CD14-positive monocyte (primary cell): ENCODE data around the gene GRK2. TPM values are rescaled to one million over a fixed set of nuclear protein-coding genes. Genes with fewer than 3 reads are reported as not detected.
A peak's percentile ranks its signal among the peaks of the same experiment; 100 is the strongest.

ENCODE experiments used
- DNase-seq, 3 donors: peaks; one replicate each; pipeline ENCODE4 v3.0.0-alpha.2; 2011 to 2022
- H2AFZ ChIP-seq: 2 replicates; pipeline ENCODE4 v1.6.0; 2012; ENCODE audit warnings: mild to moderate bottlenecking, low read depth, low read length, inconsistent platforms; ENCODE audit not compliant: insufficient read depth, poor library complexity, severe bottlenecking
- H3K27ac ChIP-seq, 2 donors: 1 replicate in 1 of 2; 2 replicates in 1 of 2; pipeline ENCODE4 v1.5.1; 2012 to 2013; ENCODE audit warnings: low read length in 2 of 2, control low read depth in 1 of 2, inconsistent platforms in 1 of 2, low read depth in 1 of 2, mild to moderate bottlenecking in 1 of 2
- H3K27me3 ChIP-seq, 2 donors: one replicate each; pipeline versions ENCODE4 v1.6.0 to v1.6.1; 2011 to 2013; ENCODE audit warnings: low read length in 2 of 2; ENCODE audit not compliant: control insufficient read depth in 2 of 2, insufficient read depth in 2 of 2
- H3K36me3 ChIP-seq, 2 donors: replicated peaks in 1 of 2; 1 replicate in 1 of 2; 2 replicates in 1 of 2; pipeline versions ENCODE4 v1.5.1 to v1.6.1; 2012 to 2013; ENCODE audit warnings: low read length in 2 of 2, control low read depth in 1 of 2, inconsistent platforms in 1 of 2, mild to moderate bottlenecking in 1 of 2; ENCODE audit not compliant: insufficient read depth in 2 of 2, control insufficient read depth in 1 of 2
- H3K4me1 ChIP-seq, 2 donors: 1 replicate in 1 of 2; 2 replicates in 1 of 2; pipeline versions ENCODE4 v1.5.1 to v1.6.1; 2012 to 2013; ENCODE audit warnings: low read length in 2 of 2, control low read depth in 1 of 2, inconsistent platforms in 1 of 2, mild to moderate bottlenecking in 1 of 2, moderate library complexity in 1 of 2; ENCODE audit not compliant: insufficient read depth in 2 of 2, control insufficient read depth in 1 of 2
- H3K4me2 ChIP-seq: replicated peaks from 2 replicates; pipeline ENCODE3; 2012; ENCODE audit warnings: low read length, moderate library complexity, mild to moderate bottlenecking; ENCODE audit not compliant: poor library complexity, severe bottlenecking; ENCODE audit errors: extremely low read depth
- H3K4me3 ChIP-seq, 3 experiments: fragments of 200-600 bp in 1 of 3; sonication (generic) in 1 of 3; replicated peaks in 1 of 3; 1 replicate in 2 of 3; 2 replicates in 1 of 3; pipeline ENCODE4 v1.5.1; 2011 to 2013; ENCODE audit warnings: low read length in 3 of 3, mild to moderate bottlenecking in 3 of 3, control low read depth in 2 of 3, low read depth in 2 of 3, inconsistent platforms in 1 of 3, moderate library complexity in 1 of 3
- H3K79me2 ChIP-seq: 2 replicates; pipeline ENCODE4 v1.6.0; 2012; ENCODE audit warnings: mild to moderate bottlenecking, control low read depth, inconsistent platforms, low read length, moderate library complexity; ENCODE audit not compliant: insufficient read depth
- H3K9ac ChIP-seq: 2 replicates; pipeline ENCODE4 v1.6.0; 2017; ENCODE audit warnings: low read length, mild to moderate bottlenecking; ENCODE audit not compliant: insufficient read depth, poor library complexity, severe bottlenecking
- H3K9me3 ChIP-seq, 2 donors: replicated peaks in 1 of 2; 1 replicate in 1 of 2; 2 replicates in 1 of 2; pipeline versions ENCODE4 v1.5.1 to v1.6.1; 2012 to 2013; ENCODE audit warnings: low read length in 2 of 2, control low read depth in 1 of 2; ENCODE audit not compliant: control insufficient read depth in 1 of 2, insufficient read depth in 1 of 2
- H4K20me1 ChIP-seq: 2 replicates; pipeline ENCODE4 v1.6.0; 2012; ENCODE audit warnings: mild to moderate bottlenecking, low read length, control low read depth, moderate library complexity; ENCODE audit not compliant: insufficient read depth
- H3K27ac Mint-ChIP-seq, 7 donors: one replicate each; pipeline ENCODE4 v1.8.0; 2020; ENCODE audit warnings: mild to moderate bottlenecking in 7 of 7, mixed read lengths in 7 of 7, moderate library complexity in 6 of 7, inconsistent platforms in 2 of 7
- H3K27me3 Mint-ChIP-seq, 3 donors: one replicate each; pipeline ENCODE4 v1.8.0; 2021 to 2022; ENCODE audit warnings: low read depth in 3 of 3, mild to moderate bottlenecking in 3 of 3, mixed read lengths in 3 of 3, moderate library complexity in 3 of 3, inconsistent platforms in 1 of 3
- H3K36me3 Mint-ChIP-seq, 2 donors: one replicate each; pipeline ENCODE4 v1.8.0; 2020; ENCODE audit warnings: mixed read lengths in 2 of 2, inconsistent platforms in 1 of 2, mild to moderate bottlenecking in 1 of 2
- H3K4me1 Mint-ChIP-seq: one replicate; pipeline ENCODE4 v1.8.0; 2020; ENCODE audit warnings: mild to moderate bottlenecking, mixed read lengths
- H3K4me3 Mint-ChIP-seq, 2 donors: one replicate each; pipeline ENCODE4 v1.8.0; 2020; ENCODE audit warnings: mild to moderate bottlenecking in 2 of 2, mixed read lengths in 2 of 2, moderate library complexity in 1 of 2
- H3K9me3 Mint-ChIP-seq, 7 donors: one replicate each; pipeline ENCODE4 v1.8.0; 2020 to 2022; ENCODE audit warnings: mixed read lengths in 7 of 7, mild to moderate bottlenecking in 6 of 7, moderate library complexity in 6 of 7, inconsistent platforms in 2 of 7
- CTCF ChIP-seq: fragments of 200-600 bp; IDR thresholded peaks from one replicate; pipeline ENCODE4 v1.8.0; 2022; ENCODE audit warnings: antibody characterized with exemption, mild to moderate bottlenecking
- WGBS: methylation state at CpG from one replicate; pipeline ENCODE4 v1.1.5; 2013; ENCODE audit warnings: missing lambda C conversion rate; ENCODE audit not compliant: insufficient coverage; 5-methylcytosine and 5-hydroxymethylcytosine counted together
- intact Hi-C, 2 donors: fragments of 100-400 bp; cut with micrococcal nuclease; formaldehyde crosslinking; loops; one replicate each; pipeline versions ENCODE4 v1.15.0 to v1.15.1; 2023
- polyA plus RNA-seq, 3 donors: library from polyadenylated mRNA; depleted of rRNA in 1 of 3; unstranded in 2 of 3; stranded (reverse) in 1 of 3; fragments of 300-500 nt in 2 of 3; fragments of >200 nt in 1 of 3; fragmentation: Illumina TruSeq in 2 of 3; gene quantifications; 1 replicate in 2 of 3; 2 replicates in 1 of 3; pipeline ENCODE4 v1.2.3, GENCODE V29; 2012 to 2021

Gene GRK2
- polyA plus RNA-seq, 3 donors, result 34.9 to 777 (median 43.0) TPM

GRCh38 chr11:67268962-67269268 lies 2.6 kb downstream of the GRK2 start:
- Histone ChIP-seq H4K20me1 (peaks cover 68% of the 10 kb centered on the region), H3K9ac (peak overlapping the region; percentile 58), H3K4me1 (peaks cover 66 to 90% of the 10 kb centered on the region in 2 donors), H3K4me3 (peak overlapping the region; percentile 75 to 98 (median 97)), H2AFZ (no peak overlapping the region), H3K79me2 (peaks cover 96% of the 10 kb centered on the region), H3K9me3 (no peaks in the 10 kb centered on the region), H3K27ac (peak overlapping the region; percentile 92 to 99), H3K4me2 (peak overlapping the region; percentile 93), H3K27me3 (no peaks in the 10 kb centered on the region), H3K36me3 (peaks cover 40 to 42% of the 10 kb centered on the region in 2 donors)
- DNase-seq, result no peak
- intact Hi-C loops, result loop anchor here (2.0 to 5.0 kb wide), 3 partner anchors 16 to 33 kb away; partner anchors contain the start of gene SSH3 (in 1 of the 2)
- peaks cover 2 to 6% (median 3%) of the 10 kb centered on the region in 3 donors for H3K27me3 Mint-ChIP-seq
- peaks cover 0 to 2% (median 0%) of the 10 kb centered on the region in 7 donors for H3K9me3 Mint-ChIP-seq
- TF ChIP-seq CTCF, result no peak
- H3K27ac Mint-ChIP-seq, result peak overlapping the region; percentile 89 to 99 (median 95)
- 36% methylated on average over 13 of the region's 13 CpGs for WGBS
- H3K4me1 Mint-ChIP-seq, result peaks cover 81% of the 10 kb centered on the region
- peak overlapping the region; percentile 98 for H3K4me3 Mint-ChIP-seq
- peaks cover 45 to 68% of the 10 kb centered on the region in 2 donors for H3K36me3 Mint-ChIP-seq

DNA sequence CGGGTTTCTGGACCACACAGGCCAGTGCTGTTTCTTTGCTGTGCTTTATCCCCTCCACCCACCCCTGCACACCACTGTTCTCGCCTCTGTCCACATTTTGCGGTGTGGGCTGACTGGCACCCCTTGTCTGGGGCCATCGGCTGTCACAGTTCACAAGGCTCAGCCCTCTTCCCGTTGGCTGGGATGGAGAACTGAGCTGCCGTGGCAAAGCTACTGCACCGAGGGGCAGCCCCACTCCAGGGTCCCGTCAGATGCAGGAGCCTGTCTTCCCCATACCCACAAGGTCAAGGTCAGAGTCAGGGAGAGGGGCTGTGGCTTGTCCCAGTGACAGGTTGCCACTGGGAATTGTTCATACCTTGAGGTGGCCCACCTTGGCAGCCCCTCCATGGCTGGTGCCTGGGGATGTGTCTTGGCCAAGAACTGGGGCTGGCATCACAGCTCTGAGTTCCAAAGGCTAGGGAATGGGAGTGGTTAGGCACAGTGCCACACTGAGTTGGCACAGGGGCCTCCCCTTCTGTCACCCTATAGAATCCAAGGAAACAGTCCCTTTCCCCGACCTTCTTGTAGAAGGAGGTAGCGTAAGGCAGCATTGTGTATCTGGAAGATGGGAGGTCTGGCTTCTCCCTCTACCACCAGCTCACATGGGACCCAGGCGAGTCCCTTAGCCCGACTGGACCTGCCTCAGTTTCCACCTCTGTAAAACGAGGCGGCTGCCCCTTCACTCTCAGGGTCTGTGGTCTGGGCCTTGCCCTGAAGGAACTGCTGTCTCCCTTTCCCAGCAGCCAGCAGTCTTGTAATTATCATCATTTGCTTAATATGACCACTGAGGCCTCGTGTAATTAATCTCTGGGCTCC lies 3.4 kb downstream of the GRK2 start:
- H3K4me3 ChIP-seq, result peak overlapping the region; percentile 75 to 98 (median 97)
- peaks cover 48 to 72% of the 10 kb centered on the region in 2 donors for H3K36me3 Mint-ChIP-seq
- peak overlapping the region; percentile 92 to 99 for H3K27ac ChIP-seq
- H3K4me3 Mint-ChIP-seq, result peak overlapping the region; percentile 98
- peaks cover 81% of the 10 kb centered on the region for H3K4me1 Mint-ChIP-seq
- no peak for TF ChIP-seq CTCF
- peak overlapping the region; percentile 58 for H3K9ac ChIP-seq
- peak overlapping the region; percentile 89 to 99 (median 94) for H3K27ac Mint-ChIP-seq
- H3K4me1 ChIP-seq, result peaks cover 71 to 90% of the 10 kb centered on the region in 2 donors
- H3K4me2 ChIP-seq, result peak overlapping the region; percentile 93
- intact Hi-C loops, result loop anchor here (2.0 to 10.0 kb wide), 5 partner anchors 15 to 235 kb away; partner anchors contain the start of genes CDK2AP2 (in 1 of the 2), CLCF1 (in 1 of the 2), PITPNM1 (in 1 of the 2) and SSH3 (in 1 of the 2)
- peaks cover 73% of the 10 kb centered on the region for H4K20me1 ChIP-seq
- H3K36me3 ChIP-seq, result peaks cover 41 to 42% of the 10 kb centered on the region in 2 donors
- H3K27me3 ChIP-seq, result no peaks in the 10 kb centered on the region
- peak in 1 of 3 donors; percentile 40 for DNase-seq
- H2AFZ ChIP-seq, result no peak overlapping the region
- H3K27me3 Mint-ChIP-seq, result peaks cover 2 to 6% (median 3%) of the 10 kb centered on the region in 3 donors
- WGBS, result 0% methylated on average over 11 of the region's 15 CpGs
- H3K79me2 ChIP-seq, result peaks cover 96% of the 10 kb centered on the region
- H3K9me3 Mint-ChIP-seq, result peaks cover 0 to 2% (median 0%) of the 10 kb centered on the region in 7 donors
- no peaks in the 10 kb centered on the region for H3K9me3 ChIP-seq
